Activated CD4-positive, alpha-beta T cell treated with anti-CD3 and anti-CD28 coated beads, Interleukin-2, amount 50 U/mL, for 4 hours (primary cell): ENCODE data around the gene ULK4.
"Not testable (repeated sequence)": the region's sequence is repeated elsewhere in the genome, so short reads cannot be mapped to it uniquely, and the experiment has no call there.

Source experiments
- DNase-seq, 2 experiments: peaks; one replicate each; pipeline ENCODE4 v3.0.0-alpha.2; 2020

The ULK4 gene

DNA sequence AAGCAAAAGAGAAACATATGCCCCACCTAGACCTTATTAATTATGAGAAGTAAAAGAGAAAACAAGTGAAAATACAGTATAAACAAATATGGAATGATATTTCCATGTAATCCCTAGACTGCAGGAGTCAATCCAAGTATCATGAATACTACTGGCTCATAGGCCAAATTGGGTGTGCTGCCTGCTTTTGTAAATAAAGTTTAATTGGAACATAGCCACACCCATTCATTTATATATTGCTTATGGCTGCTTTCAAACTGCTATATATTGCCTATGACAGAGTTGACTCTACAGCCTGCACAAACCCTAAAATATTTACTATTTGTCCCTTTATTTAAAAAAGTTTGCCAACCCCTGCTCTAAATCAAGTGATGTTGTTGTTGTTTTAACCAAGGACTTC lies 5.3 kb downstream of the ULK4 start:
- DNase-seq, result no peak

DNA sequence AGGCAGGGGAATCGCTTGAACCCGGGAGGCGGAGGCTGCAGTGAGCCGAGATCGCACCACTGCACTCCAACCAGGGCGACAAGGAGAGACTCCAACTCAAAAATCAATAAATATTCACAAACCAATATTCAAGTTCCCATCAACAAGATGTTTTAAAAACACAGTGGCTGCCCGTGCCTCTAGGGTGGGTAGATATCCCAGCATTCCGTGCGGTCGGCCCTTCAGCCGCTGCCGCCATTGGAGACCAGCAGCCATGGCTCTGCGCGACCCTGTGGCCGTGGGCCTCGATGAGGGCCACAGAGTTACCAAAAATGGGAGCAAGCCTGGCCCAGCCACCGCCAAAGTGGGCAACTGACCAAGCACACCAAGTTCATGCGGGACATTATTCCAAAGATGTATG lies 6.7 kb downstream of the ULK4 start:
- no peak for DNase-seq

DNA sequence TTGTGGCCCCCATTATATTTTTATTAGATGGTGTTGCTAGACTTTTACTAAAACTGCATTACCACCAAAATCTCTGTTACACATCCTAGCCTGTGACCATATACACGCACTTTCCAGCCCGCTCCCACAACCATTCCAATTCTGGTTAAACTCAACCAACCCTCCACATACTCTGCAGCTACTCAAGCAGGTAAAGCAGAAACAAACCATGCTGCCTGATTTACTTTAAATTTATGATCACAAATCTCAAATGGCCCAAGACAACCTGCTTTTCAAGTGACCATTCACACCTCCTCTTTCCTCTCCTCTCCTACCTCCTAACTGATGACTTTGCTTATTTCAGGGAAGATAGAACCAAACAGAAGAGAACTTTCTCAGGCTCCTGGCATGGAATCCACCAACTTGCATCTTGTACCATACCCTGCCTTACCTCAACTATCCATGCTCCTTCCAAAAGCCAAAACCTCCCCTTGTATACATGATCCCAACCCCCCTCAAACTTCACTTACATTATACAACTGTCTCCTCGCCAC lies 18.5 kb downstream of the ULK4 start:
- DNase-seq, result no peak

DNA sequence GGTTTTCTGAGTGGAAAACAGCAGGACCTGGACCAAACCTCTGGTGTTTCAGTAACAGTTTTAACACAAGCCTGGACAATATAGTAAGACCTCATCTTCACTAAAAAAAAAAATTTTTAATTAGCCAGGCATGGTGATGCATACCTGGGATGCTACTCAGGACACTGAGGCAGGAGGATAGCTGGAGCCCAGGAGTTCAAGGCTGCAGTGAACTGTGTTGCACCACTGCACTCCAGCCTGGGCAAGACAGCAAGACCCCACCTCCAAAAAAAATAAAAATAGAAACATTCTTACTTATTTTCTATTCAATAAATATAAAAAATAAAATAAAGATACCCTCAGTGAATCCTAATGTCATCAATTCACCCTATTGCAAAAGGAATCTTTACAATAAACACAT lies 21.5 kb downstream of the ULK4 start:
- DNase-seq, result no peak

DNA sequence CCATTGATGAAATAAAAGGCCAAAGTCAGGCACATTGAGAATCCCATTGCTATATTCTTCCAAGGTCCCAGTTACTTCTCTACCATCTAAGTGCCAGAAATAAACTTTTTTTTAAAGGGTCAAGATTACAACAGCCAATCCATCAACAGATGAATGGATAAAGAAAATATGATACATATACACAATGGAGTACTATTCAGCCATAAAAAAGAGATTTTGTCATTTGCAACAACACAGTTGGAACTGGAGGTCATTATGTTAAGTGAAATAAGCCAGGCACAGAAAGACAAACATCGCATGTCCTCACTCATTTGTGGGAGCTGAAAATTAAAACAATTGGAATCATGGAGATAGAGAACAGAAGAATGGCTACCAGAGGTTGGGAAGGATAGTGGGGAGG lies 25.5 kb downstream of the ULK4 start:
- DNase-seq, result no peak

DNA sequence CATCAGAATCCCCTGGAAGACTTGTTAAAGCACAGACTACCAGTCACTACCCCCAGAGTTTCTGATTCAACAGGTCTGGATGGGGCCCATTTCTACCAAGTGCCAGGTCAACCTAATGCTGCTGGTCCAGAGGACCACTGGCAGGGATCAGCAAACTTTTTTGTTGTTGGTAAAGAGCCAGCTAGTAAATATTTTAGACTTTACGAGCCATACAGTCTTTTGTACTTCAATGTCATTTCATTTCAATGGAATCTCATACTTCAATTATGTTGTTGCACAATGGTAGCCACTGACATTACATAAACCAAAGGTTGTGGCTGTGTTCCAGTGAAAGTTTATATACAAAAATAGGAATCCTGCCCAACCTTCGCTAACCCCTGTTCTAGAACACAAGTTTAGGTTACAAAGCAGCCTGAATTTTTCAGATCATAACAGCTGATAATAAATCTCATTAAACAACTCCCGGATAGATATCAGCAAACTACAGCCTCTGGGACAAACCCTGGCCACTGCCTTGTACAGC lies 28.7 kb downstream of the ULK4 start:
- DNase-seq, result no peak

DNA sequence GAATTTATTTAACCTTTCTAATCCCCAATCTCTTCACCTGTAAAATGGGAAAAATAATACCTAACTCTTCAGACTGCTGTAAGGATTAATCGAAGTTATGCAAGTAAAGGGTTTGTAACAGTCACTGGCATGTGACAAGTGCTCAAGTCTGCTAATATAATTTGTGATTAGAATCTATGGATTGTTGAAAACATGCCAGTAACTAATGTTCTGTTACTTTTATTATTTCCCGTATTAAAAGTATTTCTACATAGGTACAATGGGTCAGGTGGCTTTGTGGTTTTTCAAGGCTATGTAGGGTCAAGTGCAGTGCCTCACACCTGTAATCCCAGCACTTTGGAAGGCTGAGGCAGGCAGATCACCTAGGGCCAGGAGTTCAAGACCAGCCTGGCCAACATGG lies 29.4 kb downstream of the ULK4 start:
- no peak for DNase-seq

DNA sequence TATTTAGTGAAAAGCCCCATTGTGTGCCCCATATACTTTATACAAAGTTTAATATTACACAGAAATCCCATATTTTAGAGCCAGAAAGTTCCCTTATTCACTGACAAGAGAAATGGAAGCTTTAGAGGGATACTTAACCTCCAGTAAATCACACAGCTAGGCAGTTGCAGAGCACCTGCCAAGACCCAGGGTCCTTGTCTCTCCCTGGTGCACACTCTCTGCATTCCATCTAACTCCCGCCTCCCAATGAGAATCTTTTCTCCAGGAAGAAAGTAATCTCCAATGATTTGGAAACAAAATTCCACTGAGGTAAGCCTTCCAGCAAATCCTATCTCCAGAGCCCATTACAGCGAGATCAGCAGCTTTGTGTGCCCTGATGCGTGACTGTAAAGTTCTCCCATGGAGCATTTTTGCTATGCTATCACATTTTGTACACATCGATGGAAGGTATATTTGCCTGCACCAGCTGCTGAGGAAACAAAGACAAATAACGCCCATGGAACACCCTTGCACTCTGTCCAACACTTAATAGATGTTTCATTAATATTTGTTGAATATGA lies 41.4 kb downstream of the ULK4 start:
- DNase-seq, result no peak

DNA sequence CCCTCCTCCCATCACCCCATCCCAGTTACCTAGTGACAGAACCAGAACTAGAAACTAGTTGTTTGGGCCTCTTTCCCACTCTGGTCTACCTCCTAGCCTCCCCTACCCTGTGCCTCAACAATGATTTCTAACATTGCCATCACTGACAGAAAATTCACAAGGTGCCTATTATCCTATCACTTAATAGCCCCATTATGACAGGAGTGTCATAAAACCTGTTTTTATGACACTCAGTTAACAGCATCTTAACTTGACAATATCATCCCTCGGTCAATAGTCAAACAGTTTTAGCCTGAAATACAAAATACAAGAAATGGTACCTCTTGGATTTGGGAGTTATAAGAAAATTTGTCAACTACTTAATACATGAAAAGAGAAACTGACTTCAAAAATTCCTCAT lies 46.5 kb downstream of the ULK4 start:
- DNase-seq, result no peak

DNA sequence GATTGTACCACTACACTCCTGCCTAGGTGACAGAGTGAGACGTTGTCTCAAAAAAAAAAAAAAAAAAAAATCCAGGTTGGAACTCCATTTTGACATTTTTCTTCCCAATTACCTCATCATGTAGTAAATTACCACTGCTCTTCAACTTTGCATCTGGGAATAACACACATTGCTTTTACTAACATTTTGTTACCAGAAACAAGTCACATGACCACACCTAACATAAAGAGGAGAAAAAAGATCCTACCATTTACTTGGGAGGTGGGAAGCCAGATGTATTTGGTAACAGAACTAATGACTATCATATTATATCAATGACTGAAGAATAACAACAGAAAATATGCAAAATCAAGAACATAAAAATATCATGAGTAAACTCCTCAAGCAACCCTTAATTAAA lies 49.6 kb downstream of the ULK4 start:
- no peak for DNase-seq

DNA sequence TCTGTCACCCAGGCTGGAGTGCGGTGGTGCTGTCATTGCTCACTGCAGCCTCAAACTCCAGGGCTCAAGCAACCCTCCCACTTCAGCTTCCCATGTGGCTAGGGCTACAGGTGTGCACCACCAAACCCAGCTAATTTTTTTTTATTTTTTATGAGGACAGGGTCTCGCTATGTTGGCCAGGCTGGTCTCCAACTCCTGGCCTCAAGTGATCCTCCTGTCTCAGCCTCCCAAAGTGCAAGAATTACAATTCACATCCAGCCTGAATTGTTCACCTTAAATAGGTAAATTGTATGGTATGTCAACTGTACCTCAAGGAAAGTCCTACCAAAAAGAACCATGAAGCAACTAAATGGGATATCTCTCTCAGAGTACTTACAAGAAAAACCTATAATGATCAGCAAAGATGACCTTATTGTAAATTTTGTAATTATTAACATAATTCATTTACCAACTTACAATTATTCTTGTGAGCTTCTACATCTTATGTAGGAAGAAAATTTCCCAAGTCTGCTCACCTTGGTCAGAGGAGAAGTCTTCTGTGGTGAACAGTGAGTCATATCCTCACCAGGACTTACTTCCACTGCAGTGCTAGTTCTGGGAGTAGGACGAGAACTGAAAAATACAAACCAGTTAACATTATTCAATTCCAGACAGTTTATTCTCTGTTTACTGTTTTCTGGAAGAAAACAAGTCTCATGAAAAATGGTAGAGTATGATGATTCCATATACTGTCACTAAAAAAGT lies 54.4 kb downstream of the ULK4 start:
- DNase-seq, result no peak

DNA sequence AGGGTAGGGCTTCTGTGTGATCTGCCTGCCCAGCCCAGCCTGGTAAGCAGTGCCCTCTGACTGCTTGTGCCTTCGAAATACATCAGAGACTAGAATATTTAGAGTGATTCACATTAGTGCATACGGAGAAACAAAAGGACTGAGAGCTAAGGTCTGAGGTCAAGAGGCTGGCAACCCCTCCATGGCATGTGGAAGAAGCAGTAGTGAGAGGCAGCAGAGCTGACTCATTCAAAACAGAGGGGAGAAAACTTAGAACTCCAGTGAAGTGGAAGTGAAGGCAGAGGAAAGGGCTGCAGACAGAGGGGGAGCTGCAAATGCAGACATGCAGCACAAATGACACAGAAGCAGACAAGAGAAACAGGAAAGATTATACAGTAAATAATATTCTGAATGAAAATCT lies 61.6 kb downstream of the ULK4 start:
- DNase-seq, result no peak

DNA sequence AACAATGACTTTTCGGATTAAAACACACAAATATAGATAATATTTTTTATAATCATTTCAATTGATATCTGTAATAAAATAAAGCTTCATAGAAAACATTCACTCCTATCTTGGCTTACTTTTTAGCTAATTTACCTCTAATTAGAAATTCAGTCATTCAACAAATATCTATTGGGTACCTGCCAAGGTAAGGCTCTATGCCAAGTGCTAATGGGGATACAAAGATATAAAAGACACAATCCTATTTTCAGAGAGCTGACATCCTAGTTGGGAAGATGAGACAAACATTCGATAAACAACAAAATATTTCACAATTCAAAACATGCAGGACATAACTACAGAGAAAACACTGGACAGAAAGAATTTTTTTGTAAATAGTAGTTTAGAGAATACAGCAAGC lies 63.3 kb downstream of the ULK4 start:
- no peak for DNase-seq

DNA sequence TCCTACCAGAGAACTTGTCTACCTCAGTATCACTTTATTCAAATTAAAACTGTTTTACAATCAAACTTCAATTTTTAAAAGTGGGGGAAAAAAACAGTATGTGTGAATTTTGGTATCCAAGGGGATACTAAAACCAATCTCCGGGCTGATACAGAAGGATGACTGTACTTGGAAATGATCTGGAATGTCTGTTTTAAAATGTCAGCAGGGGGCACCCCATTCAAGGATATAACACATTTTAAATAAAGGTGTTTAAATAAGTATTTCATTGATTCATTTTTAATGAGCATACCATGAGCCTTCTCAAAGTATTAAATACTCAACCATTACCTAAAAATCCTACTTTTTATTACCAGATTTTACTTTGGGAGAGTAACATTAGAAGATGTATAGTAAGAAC lies 67.9 kb downstream of the ULK4 start:
- no peak for DNase-seq

DNA sequence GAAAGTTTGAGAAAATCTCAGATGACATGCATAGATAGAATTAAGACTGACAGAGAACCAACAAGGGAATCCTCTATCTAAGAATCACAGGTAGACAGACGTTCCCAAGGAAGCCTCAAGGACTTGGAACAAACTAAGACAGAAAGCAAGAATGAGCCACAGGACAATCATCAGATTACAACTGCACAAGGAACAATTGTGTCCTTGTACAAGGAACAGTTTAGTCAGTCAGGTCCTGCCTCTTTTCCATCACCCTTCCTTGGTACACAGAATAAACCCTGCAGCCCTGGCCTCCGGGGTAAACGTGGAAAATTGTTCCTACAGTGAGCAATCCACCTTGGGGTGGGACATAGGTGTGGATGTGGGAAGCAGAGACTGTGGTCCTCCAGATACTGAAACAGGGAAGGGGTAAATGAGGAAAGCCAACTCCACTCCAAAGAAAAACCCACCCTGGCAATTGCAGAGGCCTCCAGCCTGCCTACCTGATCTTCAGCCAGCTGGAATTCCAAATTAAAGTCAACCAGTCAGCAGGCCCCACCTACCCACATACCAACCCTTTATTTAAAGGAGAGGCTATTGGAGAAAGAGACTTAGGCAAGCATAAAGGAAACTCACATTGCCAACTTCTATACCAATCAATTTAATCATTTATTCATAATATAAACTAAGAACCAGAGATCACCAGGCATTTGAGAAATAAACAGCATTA lies 73.4 kb downstream of the ULK4 start:
- no peak for DNase-seq

DNA sequence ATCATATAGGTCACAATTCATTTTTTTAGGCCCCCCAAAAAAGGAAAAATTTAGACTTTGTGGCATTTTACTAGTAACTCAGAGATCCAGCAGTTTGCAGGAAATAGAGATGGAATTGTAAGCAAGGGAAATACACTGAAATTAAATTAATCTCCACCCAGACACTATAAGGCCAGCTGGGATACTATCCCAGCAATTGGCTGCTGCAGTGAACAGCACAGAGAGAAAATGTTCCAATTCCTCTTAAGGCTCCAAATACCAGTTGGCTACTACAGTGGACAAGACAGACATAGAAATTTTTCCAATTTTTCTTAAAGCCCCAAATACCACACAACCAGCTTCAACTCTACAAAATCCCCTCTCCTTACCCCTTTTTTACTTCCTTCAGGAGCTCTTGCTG lies 78.9 kb downstream of the ULK4 start:
- no peak for DNase-seq

DNA sequence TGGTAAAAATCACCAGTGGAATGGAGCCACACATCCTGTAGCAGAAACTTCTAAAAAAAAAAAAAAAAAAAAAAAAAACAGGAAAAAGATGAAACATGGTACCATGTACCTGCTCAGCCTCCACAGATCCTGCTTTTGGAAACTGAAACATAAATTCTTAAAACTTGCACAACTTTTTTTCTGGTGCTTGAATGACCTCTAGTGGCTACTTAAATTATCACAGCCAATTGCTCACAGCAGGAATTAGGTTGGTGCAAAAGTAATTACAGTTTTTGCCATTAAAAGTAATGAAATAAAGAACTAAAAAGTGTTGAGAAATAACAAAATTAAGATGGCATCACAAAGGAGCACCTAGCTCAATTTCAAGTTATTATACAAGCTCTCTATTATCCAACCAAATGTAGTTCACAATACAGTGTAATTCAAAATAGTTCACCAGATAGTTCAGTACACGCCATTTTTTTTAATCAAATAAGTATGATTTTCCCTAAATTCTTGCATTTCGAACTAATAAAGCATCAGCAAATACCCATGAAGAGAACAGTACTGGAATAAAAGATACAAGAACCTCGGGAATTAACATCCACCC lies 80.6 kb downstream of the ULK4 start:
- no peak for DNase-seq

DNA sequence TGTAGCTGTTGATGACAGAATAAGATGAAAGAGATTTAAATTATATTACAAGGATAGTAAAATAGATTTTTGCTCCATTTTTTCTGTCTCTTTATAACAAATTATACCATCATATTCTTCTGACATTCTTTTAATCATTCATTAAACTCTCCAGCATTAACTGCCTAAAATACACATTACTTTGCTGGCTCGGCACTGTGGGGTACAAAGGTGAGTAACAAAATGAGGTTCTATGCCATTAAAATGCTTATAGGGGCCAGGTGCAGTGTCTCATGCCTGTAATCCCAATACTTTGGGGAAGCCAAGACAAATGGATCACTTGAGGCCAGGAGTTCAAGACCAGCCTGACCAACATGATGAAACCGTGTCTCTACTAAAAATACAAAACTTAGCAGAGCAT lies 81.5 kb downstream of the ULK4 start:
- no peak for DNase-seq

DNA sequence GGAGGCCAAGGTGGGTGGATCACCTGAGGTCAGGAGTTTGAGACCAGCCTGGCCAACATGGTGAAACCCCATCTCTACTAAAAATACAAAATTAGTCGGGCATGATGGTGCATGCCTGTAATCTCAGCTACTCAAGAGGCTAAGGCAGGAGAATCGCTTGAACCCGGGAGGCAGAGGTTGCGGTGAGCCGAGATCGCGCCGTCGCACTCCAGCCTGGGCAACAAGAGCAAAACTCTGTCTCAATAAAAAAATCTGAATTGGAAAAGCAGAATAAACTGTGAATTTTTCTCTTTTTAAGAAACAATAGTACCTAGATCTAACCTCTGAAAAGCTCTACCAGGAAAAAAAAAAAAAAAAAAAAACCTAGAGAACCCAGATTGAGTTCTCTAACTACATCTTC lies 84.2 kb downstream of the ULK4 start:
- DNase-seq, result not testable (repeated sequence)

DNA sequence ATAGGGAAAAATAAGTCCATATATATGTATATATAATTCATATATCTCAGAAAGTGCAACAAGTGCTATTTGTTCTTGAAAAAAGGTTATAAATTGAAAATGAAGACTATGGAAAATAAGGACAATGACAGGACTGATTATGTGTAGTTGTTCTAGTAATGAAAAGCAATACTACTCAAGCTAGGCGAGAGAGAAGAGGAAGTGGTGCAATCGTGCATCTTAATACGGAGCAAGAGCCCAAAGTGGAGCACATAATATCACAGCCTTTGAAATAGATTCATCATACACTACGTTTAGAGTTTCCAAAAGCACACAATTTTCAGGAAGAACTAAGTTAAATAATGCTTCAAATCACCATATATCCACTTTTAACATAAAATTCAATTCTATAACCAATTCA lies 87.9 kb downstream of the ULK4 start:
- no peak for DNase-seq

DNA sequence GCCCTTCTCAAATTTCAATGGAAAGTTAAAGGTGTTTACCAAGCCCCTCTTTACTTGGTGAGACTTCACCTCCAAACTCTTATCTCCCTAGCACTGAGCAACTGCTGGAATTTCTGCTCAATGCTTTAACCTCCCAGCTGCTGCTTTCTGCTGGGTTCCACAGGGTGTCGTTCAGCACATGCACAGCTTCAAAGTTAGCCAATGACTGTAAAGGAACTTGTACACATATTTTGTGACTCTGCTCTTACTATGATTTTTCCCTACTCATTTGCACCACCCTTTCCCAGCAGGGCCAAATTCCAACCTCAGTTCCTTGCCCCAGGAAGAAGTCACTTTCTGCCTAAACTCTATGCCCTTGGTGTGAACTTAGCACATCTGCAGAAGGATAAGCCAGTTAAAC lies 89.7 kb downstream of the ULK4 start:
- no peak for DNase-seq

DNA sequence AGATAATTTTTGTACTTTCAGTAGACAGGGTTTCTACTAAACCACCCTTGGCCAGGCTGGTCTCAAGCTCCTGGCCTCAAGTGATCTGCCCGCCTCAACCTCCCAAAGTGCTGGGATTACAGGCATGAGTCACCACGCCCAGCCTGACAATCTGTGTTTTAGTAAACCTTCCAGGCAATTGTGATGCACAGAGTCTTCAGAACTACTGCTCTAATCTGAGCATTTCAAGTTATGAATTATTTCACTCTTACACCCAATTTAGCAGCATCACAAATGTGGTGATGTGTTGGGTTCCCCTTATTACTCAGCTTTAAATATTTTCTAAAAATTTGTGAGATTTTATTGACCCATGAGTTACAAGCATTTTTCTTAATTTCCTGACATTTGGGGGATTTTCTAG lies 94.4 kb downstream of the ULK4 start:
- no peak for DNase-seq

DNA sequence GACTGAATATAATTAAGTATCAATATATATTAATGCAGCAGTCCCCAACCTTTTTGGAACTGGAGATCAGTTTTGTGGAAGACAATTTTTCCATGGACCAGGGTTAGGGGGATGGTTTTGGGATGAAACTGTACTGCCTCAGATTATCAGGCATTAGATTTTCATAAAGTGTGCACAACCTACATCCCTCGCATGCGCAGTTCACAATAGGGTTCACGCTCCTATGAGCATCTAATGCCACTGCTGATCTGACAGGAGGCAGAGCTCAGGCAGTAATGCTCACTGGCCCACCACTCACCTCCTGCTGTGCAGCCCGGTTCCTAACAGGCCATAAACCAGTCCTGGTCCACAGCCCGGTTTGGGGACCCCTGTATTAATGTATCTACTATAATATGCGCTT lies 95.6 kb downstream of the ULK4 start:
- DNase-seq, result no peak

DNA sequence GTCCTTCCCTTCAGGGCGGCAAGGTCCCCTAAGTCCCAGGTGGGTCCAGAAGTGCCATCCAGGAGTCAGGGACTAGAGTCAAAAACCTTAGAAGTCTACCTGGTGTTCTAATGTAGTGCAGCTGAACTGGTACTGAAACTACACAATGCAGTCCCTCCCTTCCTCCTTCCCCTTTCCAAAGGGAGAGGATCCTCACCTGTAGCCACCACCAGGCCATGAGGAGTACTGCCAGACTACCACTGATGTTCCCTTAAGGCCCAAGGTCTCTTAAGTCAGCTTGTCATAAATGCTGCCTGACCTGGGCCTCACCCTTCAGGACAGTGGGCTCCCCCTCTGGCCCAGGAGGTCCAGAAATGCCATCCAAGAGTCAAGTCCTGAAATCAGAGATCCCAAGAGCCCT lies 98.9 kb downstream of the ULK4 start:
- no peak for DNase-seq
